BJ (cell line): ENCODE results near the gene INSYN1. TPM values are rescaled to one million over a fixed set of nuclear protein-coding genes. Genes with fewer than 3 reads are reported as not detected.

Experiments
- CTCF ChIA-PET: fragments of 350-600 bp; formaldehyde crosslinking; extraction: SDS; loops from one replicate; lab custom pipeline; 2021; ENCODE audit warnings: antibody characterized with exemption, inconsistent platforms; lab: Yijun Ruan, JAX
- POLR2A ChIA-PET: fragments of 300-600 bp; sonication (Branson Sonifier 250); formaldehyde crosslinking; extraction: SDS; loops from one replicate; lab custom pipeline; 2021; ENCODE audit warnings: antibody characterized with exemption; lab: Charles Lee
- DNase-seq: peaks from one replicate; pipeline ENCODE4 v3.0.0-alpha.2; 2011; ENCODE audit warnings: low read depth
- H3K27me3 ChIP-seq: 2 replicates; pipeline ENCODE4 v1.6.0; 2011; ENCODE audit warnings: low read length; ENCODE audit not compliant: control insufficient read depth, insufficient read depth
- H3K36me3 ChIP-seq: 2 replicates; pipeline ENCODE4 v1.5.1; 2011; ENCODE audit warnings: low read length; ENCODE audit not compliant: control insufficient read depth, insufficient read depth
- H3K4me3 ChIP-seq: 2 replicates; pipeline ENCODE4 v1.5.1; 2011; ENCODE audit warnings: low read depth, mild to moderate bottlenecking, control low read depth, low read length
- CTCF ChIP-seq: IDR thresholded peaks from 2 replicates; pipeline ENCODE4 v1.5.1; 2011; ENCODE audit warnings: low read depth, mild to moderate bottlenecking, control low read depth, inconsistent platforms, low read length, moderate library complexity; ENCODE audit not compliant: insufficient read depth
- polyA plus RNA-seq: library from polyadenylated mRNA; depleted of rRNA; stranded (reverse); fragments of >200 nt; gene quantifications from 2 replicates; pipeline ENCODE4 v1.2.3, GENCODE V29; 2011

The INSYN1 gene
- polyA plus RNA-seq, 1 experiment = 3.5 TPM

GRCh38 chr15:73756947-73757513, 3.9 kb upstream of the INSYN1 start:
- ChIA-PET POLR2A (no interaction called here), CTCF (interaction anchor here (1.6 kb wide), 1 partner anchor 12 kb away, joined by 5 read pairs; no protein-coding TSS in a partner anchor)
- Histone ChIP-seq H3K4me3 (no peak overlapping the region), H3K36me3 (no peaks in the 10 kb centered on the region), H3K27me3 (peaks cover 20% of the 10 kb centered on the region)
- no peak for DNase-seq
- TF ChIP-seq CTCF = no peak

- Histone ChIP-seq H3K4me3 (no peak overlapping the region), H3K36me3 (no peaks in the 10 kb centered on the region), H3K27me3 (peaks cover 21% of the 10 kb centered on the region)
- no peak for DNase-seq
- ChIA-PET CTCF (interaction anchor here (1.6 kb wide), 1 partner anchor 13 kb away, joined by 5 read pairs; no protein-coding TSS in a partner anchor), POLR2A (no interaction called here)
- no peak for TF ChIP-seq CTCF
Observed at GRCh38 chr15:73756390-73756789, 3.2 kb upstream of the INSYN1 start.

- CTCF ChIA-PET = no interaction called here
- no peak for DNase-seq
- Histone ChIP-seq H3K36me3 (no peaks in the 10 kb centered on the region), H3K4me3 (no peak overlapping the region), H3K27me3 (peaks cover 23% of the 10 kb centered on the region)
- POLR2A ChIA-PET = no interaction called here
- no peak for TF ChIP-seq CTCF
Observed at GRCh38 chr15:73755946-73756345, 2.8 kb upstream of the INSYN1 start.

- H3K27me3 ChIP-seq = peaks cover 24% of the 10 kb centered on the region
- H3K36me3 ChIP-seq = no peaks in the 10 kb centered on the region
- no peak overlapping the region for H3K4me3 ChIP-seq
- CTCF ChIA-PET = no interaction called here
- no peak for DNase-seq
- POLR2A ChIA-PET = no interaction called here
- no peak for TF ChIP-seq CTCF
Observed at GRCh38 chr15:73755481-73755880, 2.3 kb upstream of the INSYN1 start.

GRCh38 chr15:73754461-73754860, 1.3 kb upstream of the INSYN1 start:
- Histone ChIP-seq H3K27me3 (peaks cover 23% of the 10 kb centered on the region), H3K4me3 (no peak overlapping the region), H3K36me3 (no peaks in the 10 kb centered on the region)
- POLR2A ChIA-PET = interaction anchor here (0.6 kb wide), 1 partner anchor 425 kb away, joined by 3 read pairs; no protein-coding TSS in a partner anchor
- no peak for TF ChIP-seq CTCF
- CTCF ChIA-PET = no interaction called here
- DNase-seq = no peak
